WTC11 (cell line): ENCODE data around the gene PCBP3. TPM values are rescaled to one million over a fixed set of nuclear protein-coding genes. Genes with fewer than 3 reads are reported as not detected.
A peak's percentile ranks its signal among the peaks of the same experiment; 100 is the strongest.

ENCODE experiments used
- ATAC-seq: fragments of 200-7000 bp; cut with Tn5 transposase; 2 replicates; pipeline ENCODE4 v1.10.0; 2021; ENCODE audit warnings: mild to moderate bottlenecking, moderate library complexity
- CTCF ChIA-PET: fragments of 300-600 bp; sonication (Branson Sonifier 250); formaldehyde crosslinking; loops from one replicate; lab custom pipeline; 2021; ENCODE audit warnings: antibody characterized with exemption; lab: Charles Lee
- POLR2A ChIA-PET: fragments of 350-600 bp; sonication (Branson Sonifier 250); formaldehyde crosslinking; loops from one replicate; lab custom pipeline; 2021; ENCODE audit warnings: antibody characterized with exemption; lab: Charles Lee
- DNase-seq: peaks from one replicate; pipeline ENCODE4 v3.0.0; 2021; ENCODE audit warnings: low spot score
- H3K27ac Mint-ChIP-seq: 2 replicates; pipeline ENCODE4 v1.8.0; 2021; ENCODE audit warnings: mixed read lengths
- H3K27me3 Mint-ChIP-seq: 2 replicates; pipeline ENCODE4 v1.8.0; 2021; ENCODE audit warnings: low read depth, mild to moderate bottlenecking, moderate library complexity, mixed read lengths
- H3K36me3 Mint-ChIP-seq: 2 replicates; pipeline ENCODE4 v1.8.0; 2021; ENCODE audit warnings: mixed read lengths
- H3K4me1 Mint-ChIP-seq: 2 replicates; pipeline ENCODE4 v1.8.0; 2022; ENCODE audit warnings: mixed read lengths
- H3K4me3 Mint-ChIP-seq: 2 replicates; pipeline ENCODE4 v1.8.0; 2021; ENCODE audit warnings: mild to moderate bottlenecking, moderate library complexity, mixed read lengths
- H3K9me3 Mint-ChIP-seq: 2 replicates; pipeline ENCODE4 v1.8.0; 2021; ENCODE audit warnings: mixed read lengths
- ETV6 ChIP-seq: sonication (generic); formaldehyde crosslinking; IDR thresholded peaks from 2 replicates; pipeline ENCODE4 v1.8.1; 2022; ENCODE audit warnings: mild to moderate bottlenecking, missing genetic modification reagents
- JAZF1 ChIP-seq: fragments of 250-450 bp; sonication (Bioruptor Pico); IDR thresholded peaks from 2 replicates; pipeline ENCODE4 v1.9.0; 2021; ENCODE audit warnings: moderate library complexity, mild to moderate bottlenecking, inconsistent platforms
- KAT7 ChIP-seq: sonication (generic); formaldehyde crosslinking; IDR thresholded peaks from 2 replicates; pipeline ENCODE4 v1.8.1; 2023; ENCODE audit warnings: missing genetic modification reagents, mild to moderate bottlenecking, borderline replicate concordance
- NR1H2 ChIP-seq: sonication (generic); formaldehyde crosslinking; IDR thresholded peaks from 2 replicates; pipeline ENCODE4 v1.9.0; 2021; ENCODE audit warnings: mild to moderate bottlenecking, moderate library complexity, missing genetic modification reagents
- SOX15 ChIP-seq: fragments of 250-450 bp; sonication (Bioruptor Pico); IDR thresholded peaks from 2 replicates; pipeline ENCODE4 v1.9.0; 2021; ENCODE audit warnings: mild to moderate bottlenecking
- ZNF138 ChIP-seq: sonication (generic); formaldehyde crosslinking; conservative IDR thresholded peaks from 2 replicates; pipeline ENCODE4 v1.8.1; 2022; ENCODE audit warnings: mild to moderate bottlenecking, moderate library complexity, missing genetic modification reagents
- total RNA-seq: library from RNA; stranded (reverse); gene quantifications from 3 replicates; pipeline ENCODE4 v1.2.3, GENCODE V29; 2021
- TF ChIP-seq, protein P1 (sequence below): fragments of 250-450 bp; sonication (Bioruptor Pico); IDR thresholded peaks from 2 replicates; pipeline ENCODE4 v1.8.0; 2021; ENCODE audit warnings: mild to moderate bottlenecking
- TF ChIP-seq, protein P2 (sequence below): fragments of 250-450 bp; sonication (Bioruptor Pico); conservative IDR thresholded peaks from 2 replicates; pipeline ENCODE4 v1.9.0; 2021; ENCODE audit warnings: mild to moderate bottlenecking
- TF ChIP-seq, protein P3 (sequence below): sonication (generic); formaldehyde crosslinking; IDR thresholded peaks from 2 replicates; pipeline ENCODE4 v1.8.1; 2022; ENCODE audit warnings: missing genetic modification reagents, borderline replicate concordance
- TF ChIP-seq, protein P4 (sequence below): fragments of 200-600 bp; IDR thresholded peaks from 2 replicates; pipeline ENCODE4 v1.8.0; 2022; ENCODE audit warnings: antibody characterized with exemption
- TF ChIP-seq, protein P5 (sequence below): sonication (generic); formaldehyde crosslinking; conservative IDR thresholded peaks from 2 replicates; pipeline ENCODE4 v1.8.1; 2022; ENCODE audit warnings: mild to moderate bottlenecking, missing genetic modification reagents
- TF ChIP-seq, protein P6 (sequence below): sonication (generic); formaldehyde crosslinking; IDR thresholded peaks from 2 replicates; pipeline ENCODE4 v1.8.0; 2022; ENCODE audit warnings: mild to moderate bottlenecking, missing genetic modification reagents
- TF ChIP-seq, protein P7 (sequence below): sonication (generic); formaldehyde crosslinking; IDR thresholded peaks from 2 replicates; pipeline ENCODE4 v1.8.1; 2022; ENCODE audit warnings: mild to moderate bottlenecking, missing genetic modification reagents, moderate library complexity, borderline replicate concordance
- TF ChIP-seq, protein P8 (sequence below): sonication (generic); formaldehyde crosslinking; IDR thresholded peaks from 2 replicates; pipeline ENCODE4 v1.8.0; 2023; ENCODE audit warnings: mild to moderate bottlenecking, missing genetic modification reagents

PCBP3 gene
- total RNA-seq, 1 experiment from 2014 or later, result 8.5 TPM

DNA sequence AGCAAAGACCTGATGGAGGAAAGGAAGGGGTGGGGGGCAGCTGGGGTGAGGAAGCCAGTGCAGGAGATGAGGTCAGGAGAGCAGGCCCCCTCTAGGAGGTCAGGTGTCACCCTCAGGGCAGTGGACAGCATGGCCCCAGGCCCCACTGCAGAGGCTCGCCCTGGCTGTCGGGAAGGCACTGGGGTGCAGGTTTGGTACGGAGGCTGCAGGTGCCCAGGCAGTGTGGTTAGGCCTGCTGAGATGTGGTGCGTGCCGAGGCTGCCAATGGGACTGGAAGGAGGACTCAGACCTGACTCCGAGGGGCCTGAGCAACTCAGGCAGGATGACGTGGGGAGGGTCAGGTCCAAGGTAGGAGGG is 82.3 kb downstream of the PCBP3 start (continued):
- TF ChIP-seq, protein P1, sequence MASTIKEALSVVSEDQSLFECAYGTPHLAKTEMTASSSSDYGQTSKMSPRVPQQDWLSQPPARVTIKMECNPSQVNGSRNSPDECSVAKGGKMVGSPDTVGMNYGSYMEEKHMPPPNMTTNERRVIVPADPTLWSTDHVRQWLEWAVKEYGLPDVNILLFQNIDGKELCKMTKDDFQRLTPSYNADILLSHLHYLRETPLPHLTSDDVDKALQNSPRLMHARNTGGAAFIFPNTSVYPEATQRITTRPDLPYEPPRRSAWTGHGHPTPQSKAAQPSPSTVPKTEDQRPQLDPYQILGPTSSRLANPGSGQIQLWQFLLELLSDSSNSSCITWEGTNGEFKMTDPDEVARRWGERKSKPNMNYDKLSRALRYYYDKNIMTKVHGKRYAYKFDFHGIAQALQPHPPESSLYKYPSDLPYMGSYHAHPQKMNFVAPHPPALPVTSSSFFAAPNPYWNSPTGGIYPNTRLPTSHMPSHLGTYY, result no peak
- TF ChIP-seq, protein P2, sequence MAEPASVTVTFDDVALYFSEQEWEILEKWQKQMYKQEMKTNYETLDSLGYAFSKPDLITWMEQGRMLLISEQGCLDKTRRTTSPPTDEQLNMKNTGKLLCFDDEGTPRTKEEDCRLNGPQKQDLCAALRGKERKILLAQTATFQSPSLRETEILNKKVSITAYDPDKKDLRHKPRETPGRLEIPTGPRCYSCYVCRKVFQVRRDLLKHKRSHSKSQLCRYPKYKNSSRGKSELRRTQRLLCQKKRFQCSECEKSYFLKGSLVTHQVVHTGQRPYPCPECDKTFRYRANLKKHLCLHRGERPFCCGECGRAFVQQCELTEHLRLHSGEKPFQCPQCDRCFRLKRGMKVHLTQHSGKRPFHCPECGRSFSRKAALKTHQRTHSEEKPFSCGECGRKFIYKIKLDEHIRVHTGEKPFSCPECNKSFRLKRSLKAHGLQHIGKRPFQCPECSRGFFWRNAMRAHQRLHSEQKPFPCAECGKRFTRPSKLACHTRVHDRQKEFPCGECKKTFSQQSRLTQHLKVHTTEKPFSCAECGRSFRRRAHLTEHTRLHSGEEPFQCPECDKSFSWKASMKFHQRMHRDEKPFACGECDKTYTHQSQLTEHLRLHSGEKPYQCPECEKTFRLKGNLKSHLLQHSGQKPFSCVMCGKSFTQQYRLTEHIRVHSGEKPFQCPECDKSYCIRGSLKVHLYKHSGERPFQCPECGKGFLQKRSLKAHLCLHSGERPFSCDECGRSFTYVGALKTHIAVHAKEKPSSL, result no peak
- no peak for TF ChIP-seq JAZF1 (CRISPR knock-in tag)

DNA sequence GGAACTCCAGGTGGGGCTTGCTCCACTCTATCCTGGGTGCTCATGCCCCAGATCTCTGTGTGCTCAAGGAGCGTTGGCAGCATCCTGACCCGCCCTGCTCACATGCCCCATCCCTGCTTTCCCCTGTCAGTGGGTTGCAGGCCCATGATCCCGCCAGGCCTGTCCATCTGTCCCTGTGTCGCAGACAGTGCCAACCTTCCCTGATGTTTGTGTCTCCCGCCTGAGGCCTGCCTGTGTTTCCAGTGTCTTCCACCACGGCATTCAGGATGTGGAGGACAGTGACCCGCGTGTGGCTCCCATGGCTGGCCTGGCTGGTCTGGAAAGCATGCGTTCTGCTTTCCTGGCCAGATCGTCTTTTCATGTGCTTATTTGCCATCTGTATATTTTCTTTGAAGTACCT is 82.9 kb downstream of the PCBP3 start:
- no peaks in the 10 kb centered on the region for H3K27me3 Mint-ChIP-seq
- no peaks in the 10 kb centered on the region for H3K4me1 Mint-ChIP-seq
- no peak for DNase-seq
- ATAC-seq, result no peak
- CTCF ChIA-PET, result no interaction called here
- H3K27ac Mint-ChIP-seq, result no peak overlapping the region
- H3K4me3 Mint-ChIP-seq, result no peak overlapping the region
- H3K9me3 Mint-ChIP-seq, result no peaks in the 10 kb centered on the region
- no peaks in the 10 kb centered on the region for H3K36me3 Mint-ChIP-seq
- POLR2A ChIA-PET, result no interaction called here
- TF ChIP-seq, protein P3, sequence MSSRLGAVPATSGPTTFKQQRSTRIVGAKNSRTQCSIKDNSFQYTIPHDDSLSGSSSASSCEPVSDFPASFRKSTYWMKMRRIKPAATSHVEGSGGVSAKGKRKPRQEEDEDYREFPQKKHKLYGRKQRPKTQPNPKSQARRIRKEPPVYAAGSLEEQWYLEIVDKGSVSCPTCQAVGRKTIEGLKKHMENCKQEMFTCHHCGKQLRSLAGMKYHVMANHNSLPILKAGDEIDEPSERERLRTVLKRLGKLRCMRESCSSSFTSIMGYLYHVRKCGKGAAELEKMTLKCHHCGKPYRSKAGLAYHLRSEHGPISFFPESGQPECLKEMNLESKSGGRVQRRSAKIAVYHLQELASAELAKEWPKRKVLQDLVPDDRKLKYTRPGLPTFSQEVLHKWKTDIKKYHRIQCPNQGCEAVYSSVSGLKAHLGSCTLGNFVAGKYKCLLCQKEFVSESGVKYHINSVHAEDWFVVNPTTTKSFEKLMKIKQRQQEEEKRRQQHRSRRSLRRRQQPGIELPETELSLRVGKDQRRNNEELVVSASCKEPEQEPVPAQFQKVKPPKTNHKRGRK (CRISPR knock-in tag), result no peak
- TF ChIP-seq, protein P4, sequence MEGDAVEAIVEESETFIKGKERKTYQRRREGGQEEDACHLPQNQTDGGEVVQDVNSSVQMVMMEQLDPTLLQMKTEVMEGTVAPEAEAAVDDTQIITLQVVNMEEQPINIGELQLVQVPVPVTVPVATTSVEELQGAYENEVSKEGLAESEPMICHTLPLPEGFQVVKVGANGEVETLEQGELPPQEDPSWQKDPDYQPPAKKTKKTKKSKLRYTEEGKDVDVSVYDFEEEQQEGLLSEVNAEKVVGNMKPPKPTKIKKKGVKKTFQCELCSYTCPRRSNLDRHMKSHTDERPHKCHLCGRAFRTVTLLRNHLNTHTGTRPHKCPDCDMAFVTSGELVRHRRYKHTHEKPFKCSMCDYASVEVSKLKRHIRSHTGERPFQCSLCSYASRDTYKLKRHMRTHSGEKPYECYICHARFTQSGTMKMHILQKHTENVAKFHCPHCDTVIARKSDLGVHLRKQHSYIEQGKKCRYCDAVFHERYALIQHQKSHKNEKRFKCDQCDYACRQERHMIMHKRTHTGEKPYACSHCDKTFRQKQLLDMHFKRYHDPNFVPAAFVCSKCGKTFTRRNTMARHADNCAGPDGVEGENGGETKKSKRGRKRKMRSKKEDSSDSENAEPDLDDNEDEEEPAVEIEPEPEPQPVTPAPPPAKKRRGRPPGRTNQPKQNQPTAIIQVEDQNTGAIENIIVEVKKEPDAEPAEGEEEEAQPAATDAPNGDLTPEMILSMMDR, result no peak
- TF ChIP-seq, protein P5, sequence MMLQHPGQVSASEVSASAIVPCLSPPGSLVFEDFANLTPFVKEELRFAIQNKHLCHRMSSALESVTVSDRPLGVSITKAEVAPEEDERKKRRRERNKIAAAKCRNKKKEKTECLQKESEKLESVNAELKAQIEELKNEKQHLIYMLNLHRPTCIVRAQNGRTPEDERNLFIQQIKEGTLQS (CRISPR knock-in tag), result no peak
- no peak for TF ChIP-seq ETV6 (CRISPR knock-in tag)

DNA sequence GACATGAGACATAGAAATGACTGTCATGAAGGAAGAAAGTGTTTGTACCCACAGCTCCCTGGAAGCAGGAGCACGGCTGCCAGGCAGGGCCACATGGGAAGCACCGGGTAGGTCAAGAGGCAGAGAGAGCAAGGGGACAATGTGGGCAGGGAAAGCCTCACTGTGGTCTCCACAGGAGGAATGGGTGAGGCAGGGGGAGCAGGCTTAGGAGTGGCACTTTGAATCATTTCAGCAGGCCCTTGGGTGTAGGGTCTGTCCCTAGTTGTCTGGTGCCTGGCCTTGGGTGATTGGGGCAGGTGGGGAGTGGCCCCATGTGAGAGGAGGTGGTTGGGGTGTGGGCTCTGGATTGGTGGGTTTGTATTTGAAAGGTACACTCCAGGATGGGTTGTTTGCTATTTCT is 83.9 kb downstream of the PCBP3 start:
- no peaks in the 10 kb centered on the region for H3K4me1 Mint-ChIP-seq
- H3K27me3 Mint-ChIP-seq, result no peaks in the 10 kb centered on the region
- no peaks in the 10 kb centered on the region for H3K9me3 Mint-ChIP-seq
- no peak for ATAC-seq
- H3K36me3 Mint-ChIP-seq, result no peaks in the 10 kb centered on the region
- TF ChIP-seq, protein P6, sequence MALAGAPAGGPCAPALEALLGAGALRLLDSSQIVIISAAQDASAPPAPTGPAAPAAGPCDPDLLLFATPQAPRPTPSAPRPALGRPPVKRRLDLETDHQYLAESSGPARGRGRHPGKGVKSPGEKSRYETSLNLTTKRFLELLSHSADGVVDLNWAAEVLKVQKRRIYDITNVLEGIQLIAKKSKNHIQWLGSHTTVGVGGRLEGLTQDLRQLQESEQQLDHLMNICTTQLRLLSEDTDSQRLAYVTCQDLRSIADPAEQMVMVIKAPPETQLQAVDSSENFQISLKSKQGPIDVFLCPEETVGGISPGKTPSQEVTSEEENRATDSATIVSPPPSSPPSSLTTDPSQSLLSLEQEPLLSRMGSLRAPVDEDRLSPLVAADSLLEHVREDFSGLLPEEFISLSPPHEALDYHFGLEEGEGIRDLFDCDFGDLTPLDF (CRISPR knock-in tag), result no peak
- TF ChIP-seq, protein P3 (CRISPR knock-in tag), result no peak
- TF ChIP-seq, protein P4, result no peak
- TF ChIP-seq SOX15 (CRISPR knock-in tag) (no peak), ZNF138 (no peak), NR1H2 (CRISPR knock-in tag) (no peak), KAT7 (CRISPR knock-in tag) (no peak)
- TF ChIP-seq, protein P7, sequence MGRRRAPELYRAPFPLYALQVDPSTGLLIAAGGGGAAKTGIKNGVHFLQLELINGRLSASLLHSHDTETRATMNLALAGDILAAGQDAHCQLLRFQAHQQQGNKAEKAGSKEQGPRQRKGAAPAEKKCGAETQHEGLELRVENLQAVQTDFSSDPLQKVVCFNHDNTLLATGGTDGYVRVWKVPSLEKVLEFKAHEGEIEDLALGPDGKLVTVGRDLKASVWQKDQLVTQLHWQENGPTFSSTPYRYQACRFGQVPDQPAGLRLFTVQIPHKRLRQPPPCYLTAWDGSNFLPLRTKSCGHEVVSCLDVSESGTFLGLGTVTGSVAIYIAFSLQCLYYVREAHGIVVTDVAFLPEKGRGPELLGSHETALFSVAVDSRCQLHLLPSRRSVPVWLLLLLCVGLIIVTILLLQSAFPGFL (CRISPR knock-in tag), result no peak
- TF ChIP-seq, protein P8, sequence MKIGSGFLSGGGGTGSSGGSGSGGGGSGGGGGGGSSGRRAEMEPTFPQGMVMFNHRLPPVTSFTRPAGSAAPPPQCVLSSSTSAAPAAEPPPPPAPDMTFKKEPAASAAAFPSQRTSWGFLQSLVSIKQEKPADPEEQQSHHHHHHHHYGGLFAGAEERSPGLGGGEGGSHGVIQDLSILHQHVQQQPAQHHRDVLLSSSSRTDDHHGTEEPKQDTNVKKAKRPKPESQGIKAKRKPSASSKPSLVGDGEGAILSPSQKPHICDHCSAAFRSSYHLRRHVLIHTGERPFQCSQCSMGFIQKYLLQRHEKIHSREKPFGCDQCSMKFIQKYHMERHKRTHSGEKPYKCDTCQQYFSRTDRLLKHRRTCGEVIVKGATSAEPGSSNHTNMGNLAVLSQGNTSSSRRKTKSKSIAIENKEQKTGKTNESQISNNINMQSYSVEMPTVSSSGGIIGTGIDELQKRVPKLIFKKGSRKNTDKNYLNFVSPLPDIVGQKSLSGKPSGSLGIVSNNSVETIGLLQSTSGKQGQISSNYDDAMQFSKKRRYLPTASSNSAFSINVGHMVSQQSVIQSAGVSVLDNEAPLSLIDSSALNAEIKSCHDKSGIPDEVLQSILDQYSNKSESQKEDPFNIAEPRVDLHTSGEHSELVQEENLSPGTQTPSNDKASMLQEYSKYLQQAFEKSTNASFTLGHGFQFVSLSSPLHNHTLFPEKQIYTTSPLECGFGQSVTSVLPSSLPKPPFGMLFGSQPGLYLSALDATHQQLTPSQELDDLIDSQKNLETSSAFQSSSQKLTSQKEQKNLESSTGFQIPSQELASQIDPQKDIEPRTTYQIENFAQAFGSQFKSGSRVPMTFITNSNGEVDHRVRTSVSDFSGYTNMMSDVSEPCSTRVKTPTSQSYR, result no peak
- no peak overlapping the region for H3K4me3 Mint-ChIP-seq
- no peak for DNase-seq
- H3K27ac Mint-ChIP-seq, result peak overlapping the region; percentile 71; the same call in 1 of the 2 replicates
- CTCF ChIA-PET, result no interaction called here
- POLR2A ChIA-PET, result no interaction called here
